Hematopoietic multipotent progenitor cell (in vitro differentiated cells): ENCODE results near the gene LRRC32. TPM values are rescaled to one million over a fixed set of nuclear protein-coding genes. Genes with fewer than 3 reads are reported as not detected.

Experiments used
- DNase-seq, 3 donors: peaks; one replicate each; pipeline ENCODE4 v3.0.0-alpha.2; 2011 to 2015; ENCODE audit warnings: low read depth in 2 of 3, low spot score in 2 of 3
- total RNA-seq: library from RNA; depleted of rRNA; stranded (reverse); fragments of >200 nt; gene quantifications from one replicate; pipeline ENCODE4 v1.2.3, GENCODE V29; 2012

Gene LRRC32
- total RNA-seq, 1 donor: 0.27 TPM

GRCh38 chr11:76665172-76665571 is 5.4 kb downstream of the LRRC32 start:
- no peak for DNase-seq

- peak in 2 of 3 donors; percentile 64 to 76 for DNase-seq
Measured at GRCh38 chr11:76664578-76665061, 5.9 kb downstream of the LRRC32 start.

GRCh38 chr11:76663912-76664440 is 6.6 kb downstream of the LRRC32 start:
- DNase-seq: no peak

GRCh38 chr11:76663486-76663810 is 7.1 kb downstream of the LRRC32 start:
- DNase-seq: no peak

- no peak for DNase-seq
Measured at GRCh38 chr11:76662656-76663485, 7.7 kb downstream of the LRRC32 start.

GRCh38 chr11:76661834-76662434 is 8.6 kb downstream of the LRRC32 start:
- no peak for DNase-seq

GRCh38 chr11:76661306-76661751 is 9.2 kb downstream of the LRRC32 start:
- DNase-seq: no peak

GRCh38 chr11:76660533-76661305 is 9.8 kb downstream of the LRRC32 start:
- no peak for DNase-seq

GRCh38 chr11:76659672-76660532 is 10.6 kb downstream of the LRRC32 start:
- DNase-seq: no peak

GRCh38 chr11:76658651-76659650 is 11.6 kb downstream of the LRRC32 start:
- no peak for DNase-seq

GRCh38 chr11:76658231-76658630 is 12.3 kb downstream of the LRRC32 start:
- no peak for DNase-seq

- DNase-seq: peak in 1 of 3 donors; percentile 38
Measured at GRCh38 chr11:76657187-76658170, 13.1 kb downstream of the LRRC32 start.

GRCh38 chr11:76656571-76657081 is 13.9 kb downstream of the LRRC32 start:
- DNase-seq: no peak

- DNase-seq: no peak
Measured at GRCh38 chr11:76656050-76656531, 14.5 kb downstream of the LRRC32 start.

GRCh38 chr11:76655501-76656049 is 15.0 kb downstream of the LRRC32 start:
- no peak for DNase-seq

GRCh38 chr11:76654980-76655379 is 15.6 kb downstream of the LRRC32 start:
- DNase-seq: no peak

GRCh38 chr11:76654298-76654851 is 16.2 kb downstream of the LRRC32 start:
- DNase-seq: peak in 1 of 3 donors; percentile 55
